ENCODE data around the gene SEMA6A. TPM values are rescaled to one million over a fixed set of nuclear protein-coding genes. Genes with fewer than 3 reads are reported as not detected.

The SEMA6A gene
- polyA plus RNA-seq, 2 of the 4 experiments (the other 2 are of a cell fraction) = 0.01 TPM; not detected in 1

GRCh38 chr5:116578676-116579075 lies 4.1 kb upstream of the SEMA6A start:
- ChIA-PET CTCF (no interaction called here), POLR2A (no interaction called here)
- no peak for DNase-seq (ENCODE audit: low read depth in 1 of 2, low spot score in 1 of 2)
- Histone ChIP-seq H3K4me3 (no peak overlapping the region), H3K4me2 (no peak overlapping the region), H3K9me3 (0 out of 3 replicates have a peak, but pooled peaks cover 2% of the 10 kb centered on the region), H3K4me1 (peaks cover 18% of the 10 kb centered on the region), H3K27ac (no peak overlapping the region)
- no peak for ATAC-seq
- no peak for TF ChIP-seq KDM5A (IDR thresholded peaks at IDR 0.05)
- TF ChIP-seq, protein P1, sequence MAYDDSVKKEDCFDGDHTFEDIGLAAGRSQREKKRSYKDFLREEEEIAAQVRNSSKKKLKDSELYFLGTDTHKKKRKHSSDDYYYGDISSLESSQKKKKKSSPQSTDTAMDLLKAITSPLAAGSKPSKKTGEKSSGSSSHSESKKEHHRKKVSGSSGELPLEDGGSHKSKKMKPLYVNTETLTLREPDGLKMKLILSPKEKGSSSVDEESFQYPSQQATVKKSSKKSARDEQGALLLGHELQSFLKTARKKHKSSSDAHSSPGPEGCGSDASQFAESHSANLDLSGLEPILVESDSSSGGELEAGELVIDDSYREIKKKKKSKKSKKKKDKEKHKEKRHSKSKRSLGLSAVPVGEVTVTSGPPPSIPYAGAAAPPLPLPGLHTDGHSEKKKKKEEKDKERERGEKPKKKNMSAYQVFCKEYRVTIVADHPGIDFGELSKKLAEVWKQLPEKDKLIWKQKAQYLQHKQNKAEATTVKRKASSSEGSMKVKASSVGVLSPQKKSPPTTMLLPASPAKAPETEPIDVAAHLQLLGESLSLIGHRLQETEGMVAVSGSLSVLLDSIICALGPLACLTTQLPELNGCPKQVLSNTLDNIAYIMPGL (CRISPR knock-in tag; IDR thresholded peaks at IDR 0.05; ENCODE audit: borderline replicate concordance) = no peak
- TF ChIP-seq HOXB5 (CRISPR knock-in tag; IDR thresholded peaks at IDR 0.05) = no peak
- TF ChIP-seq, protein P2, sequence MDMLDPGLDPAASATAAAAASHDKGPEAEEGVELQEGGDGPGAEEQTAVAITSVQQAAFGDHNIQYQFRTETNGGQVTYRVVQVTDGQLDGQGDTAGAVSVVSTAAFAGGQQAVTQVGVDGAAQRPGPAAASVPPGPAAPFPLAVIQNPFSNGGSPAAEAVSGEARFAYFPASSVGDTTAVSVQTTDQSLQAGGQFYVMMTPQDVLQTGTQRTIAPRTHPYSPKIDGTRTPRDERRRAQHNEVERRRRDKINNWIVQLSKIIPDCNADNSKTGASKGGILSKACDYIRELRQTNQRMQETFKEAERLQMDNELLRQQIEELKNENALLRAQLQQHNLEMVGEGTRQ (IDR thresholded peaks at IDR 0.05) = no peak
- no peak for TF ChIP-seq TP53 (CRISPR knock-in tag; IDR thresholded peaks at IDR 0.05)
- TF ChIP-seq NPAS2 (CRISPR knock-in tag; IDR thresholded peaks at IDR 0.05; ENCODE audit: borderline replicate concordance) = no peak
- TF ChIP-seq SMC3 (IDR thresholded peaks at IDR 0.05) = no peak
- TF ChIP-seq, protein P3, sequence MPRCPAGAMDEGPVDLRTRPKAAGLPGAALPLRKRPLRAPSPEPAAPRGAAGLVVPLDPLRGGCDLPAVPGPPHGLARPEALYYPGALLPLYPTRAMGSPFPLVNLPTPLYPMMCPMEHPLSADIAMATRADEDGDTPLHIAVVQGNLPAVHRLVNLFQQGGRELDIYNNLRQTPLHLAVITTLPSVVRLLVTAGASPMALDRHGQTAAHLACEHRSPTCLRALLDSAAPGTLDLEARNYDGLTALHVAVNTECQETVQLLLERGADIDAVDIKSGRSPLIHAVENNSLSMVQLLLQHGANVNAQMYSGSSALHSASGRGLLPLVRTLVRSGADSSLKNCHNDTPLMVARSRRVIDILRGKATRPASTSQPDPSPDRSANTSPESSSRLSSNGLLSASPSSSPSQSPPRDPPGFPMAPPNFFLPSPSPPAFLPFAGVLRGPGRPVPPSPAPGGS (IDR thresholded peaks at IDR 0.05) = no peak
- TF ChIP-seq CBX8 (IDR thresholded peaks at IDR 0.05) = no peak
- TF ChIP-seq FOSL2 (IDR thresholded peaks at IDR 0.05) = no peak
- no peak for TF ChIP-seq FOSL2 (CRISPR knock-in tag; IDR thresholded peaks at IDR 0.05)
- TF ChIP-seq CTCF (IDR thresholded peaks at IDR 0.05) = no peak
- no peak for TF ChIP-seq FOXS1 (CRISPR knock-in tag; IDR thresholded peaks at IDR 0.05)
- no peak for TF ChIP-seq RCOR1 (IDR thresholded peaks at IDR 0.05; ENCODE audit: low read depth, low read length)
- no peak for TF ChIP-seq MAZ (IDR thresholded peaks at IDR 0.05; ENCODE audit: borderline replicate concordance, low read depth, low read length)
- no peak for TF ChIP-seq MAX (IDR thresholded peaks at IDR 0.05)
- TF ChIP-seq, protein P4, sequence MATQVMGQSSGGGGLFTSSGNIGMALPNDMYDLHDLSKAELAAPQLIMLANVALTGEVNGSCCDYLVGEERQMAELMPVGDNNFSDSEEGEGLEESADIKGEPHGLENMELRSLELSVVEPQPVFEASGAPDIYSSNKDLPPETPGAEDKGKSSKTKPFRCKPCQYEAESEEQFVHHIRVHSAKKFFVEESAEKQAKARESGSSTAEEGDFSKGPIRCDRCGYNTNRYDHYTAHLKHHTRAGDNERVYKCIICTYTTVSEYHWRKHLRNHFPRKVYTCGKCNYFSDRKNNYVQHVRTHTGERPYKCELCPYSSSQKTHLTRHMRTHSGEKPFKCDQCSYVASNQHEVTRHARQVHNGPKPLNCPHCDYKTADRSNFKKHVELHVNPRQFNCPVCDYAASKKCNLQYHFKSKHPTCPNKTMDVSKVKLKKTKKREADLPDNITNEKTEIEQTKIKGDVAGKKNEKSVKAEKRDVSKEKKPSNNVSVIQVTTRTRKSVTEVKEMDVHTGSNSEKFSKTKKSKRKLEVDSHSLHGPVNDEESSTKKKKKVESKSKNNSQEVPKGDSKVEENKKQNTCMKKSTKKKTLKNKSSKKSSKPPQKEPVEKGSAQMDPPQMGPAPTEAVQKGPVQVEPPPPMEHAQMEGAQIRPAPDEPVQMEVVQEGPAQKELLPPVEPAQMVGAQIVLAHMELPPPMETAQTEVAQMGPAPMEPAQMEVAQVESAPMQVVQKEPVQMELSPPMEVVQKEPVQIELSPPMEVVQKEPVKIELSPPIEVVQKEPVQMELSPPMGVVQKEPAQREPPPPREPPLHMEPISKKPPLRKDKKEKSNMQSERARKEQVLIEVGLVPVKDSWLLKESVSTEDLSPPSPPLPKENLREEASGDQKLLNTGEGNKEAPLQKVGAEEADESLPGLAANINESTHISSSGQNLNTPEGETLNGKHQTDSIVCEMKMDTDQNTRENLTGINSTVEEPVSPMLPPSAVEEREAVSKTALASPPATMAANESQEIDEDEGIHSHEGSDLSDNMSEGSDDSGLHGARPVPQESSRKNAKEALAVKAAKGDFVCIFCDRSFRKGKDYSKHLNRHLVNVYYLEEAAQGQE (IDR thresholded peaks at IDR 0.05) = no peak
- TF ChIP-seq, protein P5, sequence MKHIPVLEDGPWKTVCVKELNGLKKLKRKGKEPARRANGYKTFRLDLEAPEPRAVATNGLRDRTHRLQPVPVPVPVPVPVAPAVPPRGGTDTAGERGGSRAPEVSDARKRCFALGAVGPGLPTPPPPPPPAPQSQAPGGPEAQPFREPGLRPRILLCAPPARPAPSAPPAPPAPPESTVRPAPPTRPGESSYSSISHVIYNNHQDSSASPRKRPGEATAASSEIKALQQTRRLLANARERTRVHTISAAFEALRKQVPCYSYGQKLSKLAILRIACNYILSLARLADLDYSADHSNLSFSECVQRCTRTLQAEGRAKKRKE (CRISPR knock-in tag; IDR thresholded peaks at IDR 0.05; ENCODE audit: low read depth) = no peak
- TF ChIP-seq NFE2L2 (conservative IDR thresholded peaks at IDR 0.05; ENCODE audit: low read length) = no peak
- TF ChIP-seq FOSB (CRISPR knock-in tag; IDR thresholded peaks at IDR 0.05) = no peak
- no peak for TF ChIP-seq HOXB13 (CRISPR knock-in tag; IDR thresholded peaks at IDR 0.05; ENCODE audit: low read depth)
- WGBS (ENCODE audit: missing lambda C conversion rate) = 20% methylated on average over 3 of the region's 3 CpGs
- no peak for FAIRE-seq

All from A549 (cell line).